IPS-18c (cell line): ENCODE data around the gene PXK.

ENCODE experiments used
- H3K4me3 ChIP-seq: 2 replicates; pipeline ENCODE4 v1.7.0; 2013; ENCODE audit warnings: low read depth, mild to moderate bottlenecking, low read length, moderate library complexity; ENCODE audit not compliant: insufficient read depth
- H3K9me3 ChIP-seq: one replicate; pipeline ENCODE4 v1.6.1; 2013; ENCODE audit warnings: mild to moderate bottlenecking, low read length, moderate library complexity; ENCODE audit not compliant: control insufficient read depth, insufficient read depth

Gene PXK

GRCh38 chr3:58308728-58309127 is 24.0 kb upstream of the PXK start:
- Histone ChIP-seq H3K4me3 (no peak overlapping the region), H3K9me3 (no peaks in the 10 kb centered on the region)

GRCh38 chr3:58317811-58318210 is 14.9 kb upstream of the PXK start:
- H3K4me3 ChIP-seq = no peak overlapping the region

GRCh38 chr3:58321791-58322190 is 10.9 kb upstream of the PXK start:
- Histone ChIP-seq H3K4me3 (no peak overlapping the region), H3K9me3 (no peaks in the 10 kb centered on the region)

More at GRCh38 chr3:58317811-58318210, 14.9 kb upstream of the PXK start:
- H3K9me3 ChIP-seq = no peaks in the 10 kb centered on the region

- no peaks in the 10 kb centered on the region for H3K9me3 ChIP-seq
- H3K4me3 ChIP-seq = no peak overlapping the region
Measured at GRCh38 chr3:58322793-58323192, 9.9 kb upstream of the PXK start.

GRCh38 chr3:58323529-58324390 is 8.9 kb upstream of the PXK start:
- no peak overlapping the region for H3K4me3 ChIP-seq
- no peaks in the 10 kb centered on the region for H3K9me3 ChIP-seq

- no peak overlapping the region for H3K4me3 ChIP-seq
Measured at GRCh38 chr3:58324391-58325390, 8.0 kb upstream of the PXK start.

GRCh38 chr3:58325525-58325992 is 7.1 kb upstream of the PXK start:
- Histone ChIP-seq H3K9me3 (peaks cover under 1% of the 10 kb centered on the region), H3K4me3 (no peak overlapping the region)

More at GRCh38 chr3:58324391-58325390, 8.0 kb upstream of the PXK start:
- no peaks in the 10 kb centered on the region for H3K9me3 ChIP-seq

- Histone ChIP-seq H3K4me3 (no peak overlapping the region), H3K9me3 (peaks cover 2% of the 10 kb centered on the region)
Measured at GRCh38 chr3:58326267-58326900, 6.3 kb upstream of the PXK start.

GRCh38 chr3:58329150-58329921 is 3.4 kb upstream of the PXK start:
- Histone ChIP-seq H3K4me3 (no peak overlapping the region), H3K9me3 (peaks cover 2% of the 10 kb centered on the region)

GRCh38 chr3:58329922-58330413 is 2.7 kb upstream of the PXK start:
- Histone ChIP-seq H3K9me3 (peaks cover 2% of the 10 kb centered on the region), H3K4me3 (no peak overlapping the region)

- Histone ChIP-seq H3K9me3 (peaks cover 2% of the 10 kb centered on the region), H3K4me3 (no peak overlapping the region)
Measured at GRCh38 chr3:58331593-58332152, 1.0 kb upstream of the PXK start.

GRCh38 chr3:58333206-58334012 is 717 bp downstream of the PXK start:
- Histone ChIP-seq H3K4me3 (peak overlapping the region; percentile 68), H3K9me3 (peaks cover 2% of the 10 kb centered on the region)

- Histone ChIP-seq H3K4me3 (peak overlapping the region; percentile 68; the same call in 1 of the 2 replicates), H3K9me3 (peaks cover 2% of the 10 kb centered on the region)
Measured at GRCh38 chr3:58334013-58334321, 1.3 kb downstream of the PXK start.

GRCh38 chr3:58334506-58334884 is 1.8 kb downstream of the PXK start:
- Histone ChIP-seq H3K4me3 (no peak overlapping the region), H3K9me3 (peaks cover 2% of the 10 kb centered on the region)

GRCh38 chr3:58335652-58335947 is 2.9 kb downstream of the PXK start:
- Histone ChIP-seq H3K9me3 (peaks cover 2% of the 10 kb centered on the region), H3K4me3 (no peak overlapping the region)
